GM12891 (cell line): ENCODE results near the gene IWS1.
"Not testable (repeated sequence)": the region's sequence is repeated elsewhere in the genome, so short reads cannot be mapped to it uniquely, and the experiment has no call there.

Experiments used
- DNase-seq: peaks from one replicate; pipeline ENCODE4 v3.0.0; 2011; ENCODE audit warnings: low spot score; ENCODE audit not compliant: insufficient read length
- FAIRE-seq: peaks from 2 replicates; lab custom pipeline; 2011; peaks lifted over from hg19 to GRCh38; lab: Jason Lieb, UNC
- PAX5 ChIP-seq: IDR thresholded peaks from 2 replicates; pipeline ENCODE4 v1.6.1; 2011; ENCODE audit warnings: low read length, moderate library complexity, mild to moderate bottlenecking; ENCODE audit not compliant: insufficient read depth, severe bottlenecking
- POLR2A ChIP-seq: IDR thresholded peaks from 2 replicates; pipeline ENCODE4 v1.6.1; 2011; ENCODE audit warnings: low read depth, low read length, control low read depth
- POLR2AphosphoS5 ChIP-seq: IDR thresholded peaks from 2 replicates; pipeline ENCODE4 v1.6.1; 2011; ENCODE audit warnings: low read depth, low read length, control low read depth
- POU2F2 ChIP-seq: IDR thresholded peaks from 2 replicates; pipeline ENCODE4 v1.6.1; 2011; ENCODE audit warnings: low read depth, mild to moderate bottlenecking, control low read depth, low read length, moderate library complexity
- SPI1 ChIP-seq: IDR thresholded peaks from 2 replicates; pipeline ENCODE4 v1.6.1; 2011; ENCODE audit warnings: low read depth, low read length, control low read depth
- TAF1 ChIP-seq: IDR thresholded peaks from 2 replicates; pipeline ENCODE4 v1.6.1; 2011; ENCODE audit warnings: low read depth, low read length, control low read depth

Gene IWS1

GRCh38 chr2:127528487-127528886 is 2.2 kb upstream of the IWS1 start:
- FAIRE-seq (no peak), DNase-seq (no peak)
- TF ChIP-seq POLR2AphosphoS5 (no peak), TAF1 (no peak)

DNA sequence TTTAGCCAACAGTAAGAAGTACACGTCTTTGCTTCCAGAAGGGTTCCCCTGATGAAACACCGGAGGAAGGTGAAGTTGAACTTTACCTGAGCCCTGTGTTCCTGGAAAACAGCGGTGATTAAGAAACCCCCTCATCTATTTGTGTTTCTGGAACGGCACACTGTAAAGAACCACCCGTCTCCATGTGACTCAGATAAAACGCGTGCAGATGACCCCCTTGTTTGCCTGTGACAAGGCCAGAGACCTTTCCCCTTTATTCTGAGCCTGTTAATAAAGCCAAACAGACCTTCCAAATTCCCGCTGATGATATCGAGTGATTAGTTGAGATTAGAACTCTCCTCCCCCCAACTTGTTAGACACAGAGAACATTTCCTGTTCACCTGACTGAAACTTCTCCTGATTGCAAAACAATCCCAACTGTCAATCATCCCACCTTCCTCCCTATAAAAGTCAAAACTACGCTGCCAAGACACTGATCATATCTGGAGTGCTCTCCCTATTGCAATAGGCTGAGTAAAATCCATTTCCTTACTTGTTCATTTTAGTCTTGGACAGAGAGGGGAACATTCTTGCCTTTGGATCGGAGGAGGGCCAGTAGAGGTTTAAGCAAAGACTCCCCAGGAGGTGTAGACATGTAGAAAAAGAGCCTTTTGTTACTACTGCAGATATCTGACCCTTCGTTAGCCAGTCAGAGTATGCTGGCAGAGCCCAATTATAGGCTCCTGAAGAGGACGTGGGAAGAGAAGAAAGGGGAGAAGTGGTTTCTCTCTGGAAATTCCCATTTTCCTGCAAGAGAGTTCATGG is 914 bp upstream of the IWS1 start:
- peak; percentile 51 for FAIRE-seq
- DNase-seq: no peak
- no peak for TF ChIP-seq SPI1
- TF ChIP-seq PAX5: no peak
- no peak for TF ChIP-seq POLR2A
- TF ChIP-seq POU2F2: no peak
- no peak for TF ChIP-seq POLR2AphosphoS5
- no peak for TF ChIP-seq TAF1

DNA sequence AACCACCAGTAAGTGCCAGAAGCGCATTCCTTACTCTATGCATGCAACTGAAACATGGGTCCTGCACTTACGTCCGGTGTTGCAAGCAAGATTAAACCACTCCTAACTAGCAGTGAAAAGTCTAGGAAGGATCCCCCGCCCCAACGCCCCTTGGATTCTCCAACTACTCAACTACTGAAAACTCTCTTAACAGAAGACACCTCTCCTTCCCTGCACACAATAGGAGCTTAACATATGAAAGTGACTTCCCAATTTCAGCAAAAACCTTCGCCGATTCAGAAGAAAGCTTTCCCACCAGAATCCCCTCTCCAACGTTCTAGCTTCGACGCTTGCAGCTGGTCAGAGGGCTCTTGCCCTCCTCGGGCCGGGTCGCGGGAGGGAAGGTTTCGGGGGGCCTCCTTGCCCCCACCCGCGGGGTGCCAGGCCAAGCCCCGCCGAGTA is 578 bp downstream of the IWS1 start:
- no peak; the same call in 1 of the 2 replicates for TF ChIP-seq POLR2AphosphoS5
- TF ChIP-seq TAF1: no peak
- 0 out of 2 replicates have a peak, but pooled peaks have one; percentile 25 for TF ChIP-seq POLR2A
- TF ChIP-seq SPI1: 0 out of 2 replicates have a peak, but pooled peaks have one; percentile 0
- DNase-seq (no peak), FAIRE-seq (no peak)

DNA sequence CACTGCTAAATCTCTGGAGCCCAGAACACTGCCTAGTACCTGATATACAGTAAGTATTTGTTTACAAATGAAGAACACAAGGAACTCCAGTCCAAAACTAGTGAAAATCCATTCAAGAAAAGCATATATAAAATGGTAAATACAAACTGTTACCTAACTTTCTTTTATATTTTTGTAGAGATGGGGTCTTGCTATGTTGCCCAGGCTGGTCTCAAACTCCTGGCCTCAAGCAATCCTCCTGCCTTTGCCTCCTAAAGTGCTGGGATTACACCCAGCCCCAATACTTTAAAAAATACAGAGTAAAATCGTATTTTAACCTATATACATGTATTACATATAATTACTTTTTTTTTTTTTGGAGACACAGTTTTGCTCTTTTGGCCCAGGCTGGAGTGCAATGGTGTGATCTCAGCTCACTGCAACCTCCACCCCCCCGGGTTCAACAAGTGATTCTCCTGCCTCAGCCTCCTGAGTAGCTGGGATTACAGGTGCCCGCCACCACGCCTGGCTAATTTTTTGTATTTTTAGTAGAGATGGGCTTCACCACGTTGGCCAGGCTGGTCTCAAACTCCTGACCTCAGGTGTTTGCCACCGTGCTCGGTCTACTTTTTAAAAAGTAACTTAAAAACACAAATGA is 2.0 kb downstream of the IWS1 start:
- not testable (repeated sequence) for FAIRE-seq, DNase-seq

DNA sequence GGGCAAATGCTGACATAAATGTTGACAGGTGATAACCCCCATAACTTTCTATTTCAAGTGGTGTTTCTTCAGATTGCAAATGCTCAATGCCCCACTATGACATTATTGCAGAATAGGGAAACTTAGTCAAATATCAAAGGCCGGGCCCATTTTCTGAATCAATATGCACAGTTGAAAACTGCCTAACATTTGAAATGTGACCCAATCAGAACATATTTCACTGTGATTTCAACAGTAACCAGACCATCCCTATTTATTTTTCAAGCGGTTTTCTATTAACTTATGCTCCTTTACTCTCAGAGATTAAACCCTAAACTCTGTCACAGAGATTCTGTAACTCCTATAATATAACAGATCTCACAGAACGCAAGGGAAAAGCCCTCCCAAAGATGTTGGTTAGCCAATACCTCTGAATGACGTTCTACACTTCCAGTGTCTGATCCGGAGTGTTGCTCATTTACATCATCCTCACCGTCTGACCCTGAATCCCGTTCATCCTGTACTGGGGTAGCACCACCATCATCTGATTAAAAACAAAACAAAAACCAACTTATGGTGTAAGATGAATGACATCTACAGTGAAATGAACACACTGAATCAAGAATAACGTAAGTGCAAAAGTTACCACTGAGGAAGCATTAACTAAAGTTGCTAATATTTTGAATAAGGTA is 2.9 kb downstream of the IWS1 start:
- DNase-seq: no peak
- TF ChIP-seq TAF1: no peak
- TF ChIP-seq PAX5: no peak
- TF ChIP-seq SPI1: no peak
- no peak for TF ChIP-seq POLR2A
- no peak for TF ChIP-seq POLR2AphosphoS5
- TF ChIP-seq POU2F2: no peak

DNA sequence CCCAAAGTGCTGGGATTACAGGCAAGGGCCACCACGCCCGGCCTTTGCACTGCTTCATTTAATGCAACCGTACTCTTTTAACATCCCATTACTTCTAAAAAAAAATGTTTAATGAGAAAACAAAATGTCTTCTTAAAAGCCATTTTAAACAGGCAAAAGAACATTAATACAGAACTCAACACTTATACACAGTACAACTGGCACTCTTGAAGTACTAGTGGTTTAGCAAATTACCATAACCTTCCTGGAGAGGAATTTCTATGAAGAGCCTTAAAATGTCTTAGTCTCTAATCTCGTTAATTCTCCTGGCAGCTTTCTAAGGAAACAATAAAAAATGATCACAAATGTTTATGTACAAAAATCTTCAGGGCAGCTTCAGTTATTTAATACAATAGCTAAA is 5.9 kb downstream of the IWS1 start:
- TF ChIP-seq PAX5 (no peak), POLR2AphosphoS5 (no peak), POU2F2 (no peak), TAF1 (no peak)
- no peak for DNase-seq
- FAIRE-seq: no peak

More for the DNA sequence above, 2.9 kb downstream of the IWS1 start:
- FAIRE-seq: no peak

GRCh38 chr2:127517465-127517864 is 8.8 kb downstream of the IWS1 start:
- DNase-seq: no peak
- no peak for TF ChIP-seq SPI1
- no peak for TF ChIP-seq TAF1
- no peak for TF ChIP-seq POLR2AphosphoS5
- TF ChIP-seq POLR2A: no peak
- no peak for TF ChIP-seq PAX5
- no peak for TF ChIP-seq POU2F2
- FAIRE-seq: no peak

GRCh38 chr2:127516041-127516762 is 10.1 kb downstream of the IWS1 start:
- no peak for TF ChIP-seq POU2F2
- TF ChIP-seq TAF1: no peak
- TF ChIP-seq POLR2A: no peak
- TF ChIP-seq POLR2AphosphoS5: no peak
- TF ChIP-seq PAX5: no peak
- DNase-seq (no peak), FAIRE-seq (no peak)

GRCh38 chr2:127515383-127515915 is 10.8 kb downstream of the IWS1 start:
- DNase-seq (no peak), FAIRE-seq (no peak)
- no peak for TF ChIP-seq POU2F2
- no peak for TF ChIP-seq POLR2AphosphoS5
- no peak for TF ChIP-seq PAX5
- TF ChIP-seq TAF1: no peak
- TF ChIP-seq POLR2A: no peak
- no peak for TF ChIP-seq SPI1
